HL-60 (cell line): ENCODE data around the gene KIF20B.
"Not testable (repeated sequence)": the region's sequence is repeated elsewhere in the genome, so short reads cannot be mapped to it uniquely, and the experiment has no call there.

Experiments used
- DNase-seq, 2 experiments: peaks; one replicate each; pipeline ENCODE4 v3.0.0-alpha.2; 2010 to 2020; ENCODE audit warnings: low read depth in 1 of 2, low spot score in 1 of 2
- H3K27ac ChIP-seq: fragments of 250-450 bp; sonication (Bioruptor Pico); replicated peaks from 2 replicates; pipeline ENCODE4 v1.5.1; 2020; ENCODE audit warnings: mild to moderate bottlenecking, moderate library complexity
- H3K27me3 ChIP-seq: fragments of 250-450 bp; sonication (Bioruptor Pico); 2 replicates; pipeline ENCODE4 v1.5.1; 2021; ENCODE audit warnings: mild to moderate bottlenecking, moderate library complexity; ENCODE audit not compliant: insufficient read depth, poor library complexity, severe bottlenecking
- H3K4me3 ChIP-seq: replicated peaks from 2 replicates; pipeline ENCODE4 v1.5.1; 2011; ENCODE audit warnings: mild to moderate bottlenecking, control low read depth, low read length; ENCODE audit not compliant: insufficient read depth
- GABPA ChIP-seq: IDR thresholded peaks from 2 replicates; pipeline ENCODE4 v1.6.1; 2012; ENCODE audit warnings: low read depth
- POLR2AphosphoS5 ChIP-seq: IDR thresholded peaks from 2 replicates; pipeline ENCODE4 v1.6.1; 2012; ENCODE audit warnings: low read depth
- REST ChIP-seq: IDR thresholded peaks from 2 replicates; pipeline ENCODE4 v1.6.1; 2012; ENCODE audit warnings: low read depth; ENCODE audit not compliant: insufficient replicate concordance
- SPI1 ChIP-seq: IDR thresholded peaks from 2 replicates; pipeline ENCODE4 v1.6.1; 2012; ENCODE audit warnings: low read depth, mild to moderate bottlenecking, borderline replicate concordance
- TF ChIP-seq, protein P1 (sequence below): IDR thresholded peaks from one replicate; pipeline ENCODE4 v1.5.1; 2011; ENCODE audit warnings: low read length, control low read depth, inconsistent platforms; ENCODE audit not compliant: insufficient read depth

Gene KIF20B

DNA sequence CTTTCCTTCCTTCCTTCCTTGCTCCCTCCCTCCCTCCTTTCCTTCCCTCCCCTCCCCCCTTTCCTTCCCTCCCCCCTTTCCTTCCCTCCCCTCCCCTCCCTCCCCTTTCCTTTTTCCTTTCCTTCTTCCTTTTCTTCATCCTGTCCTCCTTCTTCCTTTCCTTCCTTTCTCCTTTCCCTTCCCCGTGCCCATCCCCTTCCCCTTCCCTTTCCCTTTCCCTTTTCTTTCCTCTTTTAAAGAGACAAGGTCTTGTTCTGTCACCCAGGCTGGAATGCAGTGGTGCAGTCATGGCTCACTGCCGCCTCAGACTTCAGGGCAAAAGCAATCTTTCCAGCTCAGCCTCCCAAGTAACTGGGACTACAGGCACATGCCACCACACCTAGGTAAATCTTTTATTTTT lies 54.0 kb downstream of the KIF20B start:
- no peak for TF ChIP-seq SPI1
- no peak for TF ChIP-seq REST
- TF ChIP-seq POLR2AphosphoS5, result no peak
- TF ChIP-seq, protein P1, sequence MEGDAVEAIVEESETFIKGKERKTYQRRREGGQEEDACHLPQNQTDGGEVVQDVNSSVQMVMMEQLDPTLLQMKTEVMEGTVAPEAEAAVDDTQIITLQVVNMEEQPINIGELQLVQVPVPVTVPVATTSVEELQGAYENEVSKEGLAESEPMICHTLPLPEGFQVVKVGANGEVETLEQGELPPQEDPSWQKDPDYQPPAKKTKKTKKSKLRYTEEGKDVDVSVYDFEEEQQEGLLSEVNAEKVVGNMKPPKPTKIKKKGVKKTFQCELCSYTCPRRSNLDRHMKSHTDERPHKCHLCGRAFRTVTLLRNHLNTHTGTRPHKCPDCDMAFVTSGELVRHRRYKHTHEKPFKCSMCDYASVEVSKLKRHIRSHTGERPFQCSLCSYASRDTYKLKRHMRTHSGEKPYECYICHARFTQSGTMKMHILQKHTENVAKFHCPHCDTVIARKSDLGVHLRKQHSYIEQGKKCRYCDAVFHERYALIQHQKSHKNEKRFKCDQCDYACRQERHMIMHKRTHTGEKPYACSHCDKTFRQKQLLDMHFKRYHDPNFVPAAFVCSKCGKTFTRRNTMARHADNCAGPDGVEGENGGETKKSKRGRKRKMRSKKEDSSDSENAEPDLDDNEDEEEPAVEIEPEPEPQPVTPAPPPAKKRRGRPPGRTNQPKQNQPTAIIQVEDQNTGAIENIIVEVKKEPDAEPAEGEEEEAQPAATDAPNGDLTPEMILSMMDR, result no peak
- no peak for TF ChIP-seq GABPA
- no peak overlapping the region for H3K4me3 ChIP-seq
- no peak overlapping the region for H3K27ac ChIP-seq
- H3K27me3 ChIP-seq, result no peaks in the 10 kb centered on the region
- DNase-seq, result no peak

DNA sequence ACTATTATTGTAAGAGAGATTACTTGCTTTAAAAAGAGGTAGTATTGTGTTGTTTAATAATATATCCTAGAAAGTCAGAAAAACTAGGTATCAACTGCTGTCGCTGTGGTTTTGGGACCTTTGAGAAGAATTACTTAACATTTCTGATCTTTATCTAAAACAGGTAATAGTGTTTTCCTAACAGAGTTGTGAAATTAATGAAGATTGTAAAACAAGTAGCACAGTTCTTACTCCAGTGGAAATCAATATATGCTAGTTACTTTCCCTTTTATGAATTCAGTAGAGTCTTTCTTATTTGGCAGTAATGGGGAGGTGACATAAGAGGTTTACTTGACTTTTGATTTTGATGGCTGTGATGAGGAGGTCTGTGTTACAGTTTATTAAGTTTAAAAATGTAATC lies 58.1 kb downstream of the KIF20B start:
- DNase-seq, result no peak
- Histone ChIP-seq H3K27me3 (no peaks in the 10 kb centered on the region), H3K27ac (no peak overlapping the region), H3K4me3 (no peak overlapping the region)
- TF ChIP-seq REST (no peak), SPI1 (no peak), GABPA (no peak), POLR2AphosphoS5 (no peak)
- TF ChIP-seq, protein P1, result no peak

GRCh38 chr10:89763671-89764070 lies 62.3 kb downstream of the KIF20B start:
- not testable (repeated sequence) for H3K27ac ChIP-seq, DNase-seq, H3K4me3 ChIP-seq, H3K27me3 ChIP-seq

DNA sequence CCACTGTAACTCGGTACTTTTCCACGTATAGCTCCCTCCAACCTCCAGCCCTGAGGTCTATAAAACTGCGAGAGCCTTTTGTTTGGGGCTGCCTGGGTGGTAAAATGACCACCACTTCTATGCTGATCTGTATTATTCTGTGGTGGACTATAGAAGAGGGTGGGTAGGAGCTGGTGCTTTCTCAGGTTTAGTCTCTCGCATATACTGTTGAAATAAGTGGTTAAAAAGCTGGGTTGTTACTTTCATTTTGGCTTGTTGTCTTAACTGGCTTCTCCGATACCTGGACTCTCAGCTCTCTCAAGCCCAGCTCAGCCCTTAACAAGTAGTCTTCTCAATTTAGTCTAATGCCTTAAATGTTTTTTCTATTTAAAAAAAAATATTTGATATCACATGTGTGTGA lies 70.3 kb downstream of the KIF20B start:
- Histone ChIP-seq H3K27ac (no peak overlapping the region), H3K4me3 (no peak overlapping the region), H3K27me3 (no peaks in the 10 kb centered on the region)
- TF ChIP-seq REST (no peak), SPI1 (no peak), POLR2AphosphoS5 (no peak)
- no peak for DNase-seq
